ENCODE measurements around the gene RERG.

Gene RERG

DNA sequence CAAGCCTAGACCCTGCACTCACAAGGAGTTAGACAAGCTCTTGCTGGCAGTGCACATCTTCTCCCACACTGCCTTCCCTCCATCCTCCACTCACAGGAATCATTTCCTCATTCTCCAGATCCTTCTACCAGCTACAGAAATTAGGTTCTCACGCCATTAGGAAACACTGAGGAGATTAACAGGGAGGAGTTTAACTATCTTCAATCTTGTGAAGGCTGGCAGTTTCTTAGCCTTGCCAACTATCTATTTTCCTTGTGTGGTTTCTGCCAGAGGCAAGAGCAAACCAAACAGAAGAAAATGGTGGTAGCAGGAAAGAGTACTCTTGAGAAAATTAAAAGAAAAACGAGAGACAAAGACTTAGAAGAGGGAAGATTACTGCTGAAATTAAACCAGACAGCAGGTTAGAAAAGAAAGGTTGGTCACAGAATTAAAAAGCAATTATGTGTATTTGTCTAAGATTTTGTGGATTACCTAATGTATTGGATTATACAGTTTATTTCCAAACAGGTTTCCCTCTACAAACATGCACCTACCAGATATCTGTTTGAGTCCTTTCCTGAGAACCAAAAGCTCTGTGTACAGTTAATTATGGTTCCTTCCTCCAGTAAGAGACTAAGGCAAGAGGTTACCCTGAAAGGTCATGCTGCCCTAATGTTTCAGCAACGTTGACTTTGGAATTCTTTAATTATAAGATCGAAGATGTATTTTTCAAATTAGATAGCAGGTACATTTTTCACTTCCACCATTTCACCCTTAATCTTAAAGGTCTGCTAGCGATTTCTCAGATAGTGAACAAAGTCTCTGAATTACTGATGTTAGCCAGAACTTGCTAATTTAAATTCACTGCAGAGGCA is 5.0 kb downstream of the RERG start:
- no peak for DNase-seq

DNA sequence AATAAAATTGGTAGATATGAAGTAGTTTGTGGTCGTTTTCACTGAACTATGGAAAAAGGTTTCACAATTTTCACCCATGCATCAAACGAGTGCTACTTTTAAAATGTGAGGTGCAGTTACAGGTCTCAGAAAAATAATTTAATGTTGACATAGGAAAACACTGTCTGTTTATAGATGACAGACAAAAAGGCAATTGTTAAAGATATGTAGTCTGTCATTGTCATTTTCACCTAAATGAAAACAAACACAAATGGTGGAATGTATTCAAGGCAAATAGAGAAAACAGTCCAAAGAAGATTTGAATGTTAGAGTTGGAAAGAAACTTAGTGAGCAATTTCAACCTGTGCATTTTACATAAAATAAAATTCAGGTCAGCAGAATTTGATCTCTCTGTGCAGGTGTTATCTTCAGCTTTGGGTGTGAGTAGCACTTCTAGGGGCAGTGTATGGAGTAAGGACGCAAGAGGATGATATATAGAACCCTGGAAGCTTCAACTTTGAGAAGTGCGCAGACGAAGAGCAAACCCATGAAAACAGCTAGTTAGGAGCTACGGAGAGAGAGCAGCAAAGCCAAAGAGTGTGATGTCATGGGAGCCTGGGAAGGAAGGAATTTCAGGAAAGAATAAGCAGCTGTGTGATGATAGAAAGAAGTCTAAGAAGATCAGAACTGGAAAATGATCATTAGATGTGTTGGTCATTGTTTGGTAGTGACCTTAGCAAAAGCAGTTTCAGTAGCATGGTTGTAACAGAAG is 6.2 kb downstream of the RERG start:
- DNase-seq = no peak

DNA sequence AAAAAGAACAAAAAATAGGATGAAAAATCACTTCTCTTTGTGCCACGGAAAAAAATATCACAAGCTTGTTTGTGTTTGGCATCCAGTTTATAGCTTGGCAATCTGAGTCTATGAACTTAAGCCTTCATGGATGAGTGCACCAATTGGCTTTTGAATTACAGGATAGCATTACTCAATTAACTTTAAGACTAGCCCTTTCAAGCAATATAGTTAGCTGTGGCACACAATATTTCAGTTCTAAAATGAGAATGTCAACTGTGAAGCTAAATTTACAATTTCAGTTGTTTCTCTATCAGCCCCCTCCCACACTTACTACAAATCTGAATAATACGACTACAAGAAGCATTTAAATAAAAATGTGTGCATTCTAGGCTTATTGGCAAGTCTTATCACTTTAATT is 8.3 kb downstream of the RERG start:
- no peak for DNase-seq

DNA sequence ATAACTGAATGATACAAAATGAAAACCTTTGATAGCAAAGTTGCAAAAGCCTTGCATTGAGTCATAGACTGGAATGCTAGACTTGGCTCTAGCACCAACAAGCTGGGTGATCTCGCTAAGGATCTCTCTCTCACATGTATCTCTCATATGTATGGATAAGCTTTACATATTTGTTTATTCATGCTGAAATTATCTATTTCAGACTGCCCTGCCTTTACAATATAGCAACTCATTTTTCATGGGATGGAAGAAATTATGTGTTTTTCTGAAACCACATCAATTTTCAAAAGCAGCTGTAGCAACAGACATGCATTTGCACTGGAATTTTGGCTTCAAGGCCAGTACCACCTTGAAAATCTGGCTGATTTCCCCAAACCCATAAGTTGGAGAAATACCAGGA is 11.4 kb downstream of the RERG start:
- no peak for DNase-seq

DNA sequence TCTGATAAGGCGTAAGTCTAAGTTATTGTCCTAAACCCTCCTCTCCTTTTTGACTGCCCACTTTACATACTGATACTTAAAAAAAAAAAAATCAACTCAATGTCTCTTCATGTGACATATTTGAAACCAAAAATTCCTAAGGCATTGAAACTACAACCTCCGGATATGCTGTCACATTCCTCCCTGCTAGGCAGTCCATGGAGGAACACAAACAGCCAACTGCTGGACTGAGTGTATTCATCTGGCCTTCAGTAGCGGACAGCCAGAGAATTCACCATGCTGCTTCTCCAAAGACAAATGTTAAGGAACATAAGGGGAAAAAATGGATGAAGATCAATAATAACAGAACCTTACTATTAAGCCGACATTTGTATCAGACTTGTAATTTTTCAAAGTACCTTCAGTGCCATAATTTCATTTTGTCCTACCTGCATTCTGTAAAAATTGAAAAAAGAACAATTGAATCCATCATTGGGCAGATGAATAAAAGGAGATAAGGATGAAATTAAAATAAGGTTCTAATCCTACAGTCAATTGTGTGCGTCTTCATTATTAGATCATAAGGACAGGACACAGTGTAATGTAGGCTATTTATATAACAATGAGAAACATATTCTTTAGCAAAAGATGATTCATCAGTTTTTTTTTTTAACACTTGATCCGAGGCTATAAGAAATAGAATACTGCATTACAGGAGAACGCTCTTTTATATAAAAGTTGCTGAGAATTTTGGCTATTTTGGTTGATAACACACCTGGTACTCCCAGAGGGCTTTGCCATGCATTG is 12.2 kb downstream of the RERG start:
- no peak for DNase-seq

DNA sequence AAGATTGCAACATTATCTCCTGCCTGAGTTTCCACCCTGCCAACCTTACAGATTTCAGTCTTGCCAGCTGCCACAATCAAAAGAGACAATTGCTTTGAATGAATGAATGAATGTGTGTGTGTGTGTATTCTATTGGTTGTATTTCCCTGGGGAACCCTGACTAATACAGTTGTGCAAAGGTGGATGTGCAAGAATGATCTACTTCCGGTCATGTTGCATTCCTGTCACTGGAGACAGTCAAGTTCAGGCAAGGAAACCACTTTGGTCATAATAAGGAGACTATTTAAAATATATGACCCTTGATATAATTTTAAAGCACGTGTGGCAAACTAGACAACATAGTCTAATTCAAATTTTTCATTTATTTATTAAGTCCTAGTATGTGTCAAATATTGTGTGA is 13.1 kb downstream of the RERG start:
- no peak for DNase-seq

DNA sequence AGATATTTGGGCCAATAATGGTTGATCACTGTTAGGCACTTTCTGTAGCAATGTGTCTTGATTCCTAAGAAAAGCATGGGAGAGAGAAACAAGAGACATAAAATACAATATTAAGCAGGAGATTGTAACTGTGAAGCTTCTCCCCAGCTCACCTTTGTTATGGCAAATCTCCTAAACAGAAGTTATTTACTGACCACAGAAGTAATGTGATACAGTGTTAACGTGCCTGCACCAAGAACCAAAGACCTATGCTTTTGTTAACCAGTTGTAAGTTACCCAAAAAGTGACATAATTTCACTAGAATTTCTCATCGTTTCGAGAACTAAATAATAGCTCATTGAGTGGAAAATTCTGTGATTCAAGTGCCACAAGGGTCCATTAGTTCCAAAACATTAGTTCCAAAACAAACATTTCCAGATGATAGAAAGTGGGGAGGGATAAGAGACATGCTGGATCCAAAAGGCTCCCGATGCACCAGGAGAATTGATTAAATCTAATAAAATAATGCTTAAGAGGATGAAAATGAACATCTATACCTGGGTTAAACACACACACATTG is 14.3 kb downstream of the RERG start:
- DNase-seq = no peak

DNA sequence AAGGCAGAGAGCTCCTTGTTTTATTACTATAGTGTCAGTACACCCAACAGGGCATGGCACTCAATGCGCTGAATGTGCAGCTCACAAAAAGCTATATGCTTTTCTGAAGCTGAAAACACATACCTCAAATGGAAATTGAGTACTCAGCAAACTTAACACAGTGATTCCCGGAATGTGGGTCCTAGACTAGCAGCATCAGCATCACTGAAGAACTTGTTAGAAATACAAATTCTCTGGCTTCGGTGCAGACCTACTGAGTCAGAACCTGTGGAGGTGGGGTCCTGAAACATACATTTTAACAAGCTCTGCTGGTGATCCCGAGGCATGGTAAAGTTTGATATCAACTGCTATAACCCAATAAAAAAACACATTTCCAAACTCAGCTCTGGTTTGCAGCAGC is 14.9 kb downstream of the RERG start:
- DNase-seq = no peak

DNA sequence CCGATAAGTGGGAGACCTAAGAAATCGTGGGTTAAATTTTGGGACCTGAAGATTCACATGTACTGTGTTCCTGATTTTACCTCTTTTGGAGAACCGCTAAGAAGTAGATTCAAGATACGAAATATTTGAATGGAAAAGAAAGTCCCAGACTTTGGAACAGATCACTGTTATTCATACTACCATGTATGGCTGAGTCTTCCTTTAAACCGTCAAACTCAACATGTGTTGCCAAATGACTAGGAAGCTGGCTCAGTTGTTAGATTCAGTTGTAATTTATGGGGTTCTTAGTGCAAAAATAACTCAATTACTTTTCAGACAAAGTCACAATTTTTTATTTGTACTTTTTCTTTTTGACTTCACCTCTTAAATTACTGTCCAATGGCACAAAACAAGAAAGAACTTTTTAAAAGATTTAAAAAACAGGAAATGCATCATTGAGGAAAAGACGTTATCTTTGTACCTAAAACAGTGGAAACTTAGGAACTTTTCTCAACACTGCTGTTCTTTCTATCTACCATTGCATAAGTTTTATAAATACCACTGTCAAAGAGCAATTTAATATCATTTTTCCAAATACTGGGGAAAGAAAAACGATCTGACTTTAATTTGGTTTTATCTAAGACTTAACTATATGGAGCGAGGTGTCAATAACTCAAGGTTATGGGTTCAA is 15.7 kb downstream of the RERG start:
- no peak for DNase-seq

DNA sequence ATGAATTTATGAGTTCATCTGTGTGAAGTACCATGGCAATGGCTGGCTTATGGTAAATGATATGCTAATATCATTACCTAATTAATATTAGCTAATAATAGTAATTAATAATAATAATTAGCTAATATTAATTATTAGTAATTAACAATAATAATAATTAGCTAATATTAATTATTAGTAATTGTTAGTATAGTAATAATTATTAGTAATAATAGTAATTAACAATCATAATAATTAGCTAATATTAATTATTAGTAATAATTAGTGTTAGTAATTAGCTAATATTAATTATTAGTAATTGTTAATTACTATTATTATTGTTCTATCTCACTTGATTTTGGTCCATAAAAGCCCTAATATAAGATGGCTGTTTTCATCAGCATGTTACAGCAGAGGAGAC is 19.8 kb downstream of the RERG start:
- no peak for DNase-seq

DNA sequence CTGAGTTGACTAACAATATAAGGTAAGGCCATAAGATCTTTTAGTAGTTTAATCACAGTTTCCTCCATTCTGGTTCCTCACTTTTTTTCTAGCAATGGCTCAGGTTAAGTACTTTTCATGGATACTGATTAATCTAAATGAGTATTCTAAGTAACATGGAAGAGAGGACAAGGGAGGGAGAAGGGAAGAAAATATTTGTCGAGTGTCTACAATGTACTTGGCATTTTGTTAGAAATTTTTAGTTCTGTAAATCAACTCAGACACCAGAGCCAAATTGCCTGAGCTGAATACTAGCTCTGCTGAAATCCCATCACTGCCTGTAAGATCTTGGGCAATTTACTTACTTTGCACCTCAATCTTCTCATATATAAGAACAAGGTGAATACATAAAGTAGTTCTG is 20.2 kb downstream of the RERG start:
- no peak for DNase-seq

DNA sequence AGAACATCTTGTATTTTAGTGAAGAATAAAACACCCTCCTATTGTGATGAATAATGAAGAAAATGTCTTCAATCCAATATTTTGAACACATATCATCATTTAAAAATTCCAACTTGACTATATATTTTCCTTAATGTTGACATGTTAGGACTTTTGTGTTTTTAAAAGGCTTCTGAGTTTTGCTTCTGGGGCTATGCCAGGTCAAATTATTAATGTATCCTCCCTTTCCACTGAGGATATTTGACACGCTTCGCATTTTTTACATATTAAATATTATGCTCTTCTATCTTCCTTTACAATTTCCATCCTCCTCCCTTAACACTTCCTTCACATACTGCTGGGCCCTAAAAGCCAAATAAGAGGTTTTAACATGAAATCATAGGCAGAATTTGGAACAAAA is 20.6 kb downstream of the RERG start:
- DNase-seq = no peak

DNA sequence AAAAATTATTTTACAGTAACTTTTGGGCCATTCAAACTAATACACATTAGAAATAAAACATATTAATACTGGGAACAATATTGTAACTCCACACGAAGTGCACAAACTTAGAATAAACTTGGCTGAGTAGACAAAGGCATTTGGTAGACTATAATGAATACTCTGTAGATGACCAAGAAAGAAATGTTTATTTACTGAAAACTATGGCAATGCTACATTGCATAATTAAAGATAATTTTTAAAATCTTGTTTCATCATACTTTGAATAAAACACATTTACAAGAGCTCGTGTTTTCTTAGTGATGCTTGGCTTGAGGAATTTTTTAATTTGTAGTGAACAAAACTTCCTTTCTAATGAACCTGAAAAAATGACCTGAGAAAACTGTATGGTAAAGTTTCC is 21.3 kb downstream of the RERG start:
- no peak for DNase-seq

DNA sequence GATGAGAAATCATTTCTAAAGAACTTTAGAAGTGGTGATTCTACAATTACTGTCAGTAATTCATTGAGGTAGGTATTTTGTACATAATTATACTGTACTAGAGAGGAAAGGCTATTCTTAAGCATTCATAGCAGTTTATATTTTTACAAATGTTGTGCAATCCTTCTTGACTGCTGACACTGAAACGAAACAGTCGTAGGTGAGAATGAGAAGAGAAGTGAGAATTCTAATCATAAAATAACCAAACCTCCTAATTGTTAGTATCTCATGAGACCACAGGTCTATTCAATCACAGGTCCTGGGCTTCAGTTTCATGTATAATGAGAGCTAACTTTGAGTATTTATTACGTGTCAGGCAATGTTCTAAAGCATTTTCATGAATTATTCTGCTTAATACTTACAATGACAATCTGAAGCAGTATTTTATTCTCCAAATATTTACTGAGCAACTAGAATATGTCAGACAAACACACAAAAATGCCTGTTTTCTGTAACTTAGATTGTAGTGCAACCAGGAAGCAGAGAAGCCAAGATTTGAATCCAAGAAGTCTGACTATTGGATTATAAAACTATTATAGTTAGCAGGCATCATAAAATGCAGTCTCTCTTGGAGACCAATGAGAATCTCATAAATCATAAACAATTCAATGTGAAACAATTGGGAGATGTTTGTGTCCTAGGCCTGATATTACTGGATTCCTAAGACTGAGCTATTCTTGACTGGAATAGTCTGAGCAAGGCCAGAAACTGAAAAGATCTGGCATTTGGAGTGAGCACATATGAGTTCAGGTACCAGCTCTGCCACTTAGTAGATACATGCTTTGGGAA is 24.3 kb downstream of the RERG start:
- DNase-seq = no peak

DNA sequence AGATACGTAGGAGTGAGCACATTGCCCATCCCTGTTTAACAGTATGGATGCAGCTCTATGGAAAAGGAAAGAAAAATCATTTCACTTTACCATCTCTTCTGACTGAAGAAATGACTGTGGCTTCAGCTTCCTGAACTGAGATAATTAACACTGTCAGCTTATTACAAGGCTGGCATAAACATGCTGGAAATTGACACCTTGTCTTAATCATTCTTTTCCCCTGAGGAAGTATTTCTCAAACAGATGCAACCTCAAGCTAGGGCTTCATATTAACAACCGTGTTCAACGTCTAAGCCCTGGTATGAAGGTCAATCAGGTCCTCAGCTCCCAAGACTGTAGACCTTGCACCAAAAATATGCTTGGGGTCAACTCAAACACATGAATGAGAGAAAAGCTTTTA is 25.0 kb downstream of the RERG start:
- no peak for DNase-seq

DNA sequence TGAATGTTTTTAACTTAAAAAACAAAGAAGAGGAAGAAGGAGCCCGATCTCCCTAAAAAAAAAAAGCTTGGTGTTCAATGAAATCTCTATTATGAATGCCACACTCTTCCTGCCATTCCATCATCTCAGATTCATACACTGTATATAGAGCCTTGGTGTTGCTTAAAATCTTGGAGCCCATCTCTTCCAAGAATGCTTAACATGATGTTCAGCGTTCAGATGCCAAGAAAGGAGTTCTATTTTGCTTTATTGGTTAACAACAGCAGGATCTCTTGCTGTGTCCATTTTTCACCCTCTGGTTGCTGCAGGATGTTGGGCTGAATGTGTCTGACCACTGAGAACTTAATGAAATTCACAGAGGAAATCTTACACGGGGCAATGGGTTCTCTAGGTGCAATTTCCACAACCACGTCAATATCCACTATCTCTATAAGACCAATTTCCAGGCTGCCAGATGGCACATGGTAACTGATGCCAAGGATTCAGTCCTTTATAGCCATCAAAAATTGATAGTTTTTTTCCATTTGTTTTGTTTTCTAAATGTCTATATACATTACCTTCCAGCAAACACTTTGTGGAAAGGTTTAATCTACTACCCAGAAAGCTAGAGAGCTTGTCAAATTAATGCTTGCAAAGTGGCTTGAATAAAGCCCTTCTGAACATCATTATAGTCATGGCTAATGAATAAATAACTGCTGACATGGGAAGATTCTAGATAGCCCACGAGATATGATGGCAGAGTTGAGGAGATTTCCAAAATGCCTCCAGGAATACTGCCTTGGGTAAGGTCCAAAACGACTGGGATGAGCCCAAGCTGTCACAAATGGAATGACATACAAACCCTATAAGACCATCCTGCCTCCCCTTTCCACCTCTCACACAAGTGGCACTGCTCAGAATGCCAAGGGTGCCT is 26.5 kb downstream of the RERG start:
- DNase-seq = no peak

DNA sequence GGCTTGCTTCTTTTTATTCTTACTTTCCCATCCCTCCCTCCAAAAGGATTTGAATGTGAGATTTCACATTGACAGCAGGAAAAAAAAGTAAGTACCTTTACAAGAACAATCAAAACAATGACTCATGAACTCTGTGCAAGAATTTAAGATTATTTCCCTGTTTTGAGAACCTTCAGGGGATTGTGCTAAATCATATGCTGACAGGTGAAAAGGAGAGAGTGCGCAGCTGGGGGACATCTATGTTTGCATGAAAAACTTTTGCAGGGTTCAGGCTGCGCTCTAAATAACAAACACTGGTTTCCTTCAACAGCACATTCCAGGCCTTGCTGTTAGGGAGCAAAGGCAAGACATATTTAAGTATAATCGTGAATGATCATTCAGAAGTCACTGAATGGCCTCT is 27.3 kb downstream of the RERG start:
- no peak for DNase-seq

DNA sequence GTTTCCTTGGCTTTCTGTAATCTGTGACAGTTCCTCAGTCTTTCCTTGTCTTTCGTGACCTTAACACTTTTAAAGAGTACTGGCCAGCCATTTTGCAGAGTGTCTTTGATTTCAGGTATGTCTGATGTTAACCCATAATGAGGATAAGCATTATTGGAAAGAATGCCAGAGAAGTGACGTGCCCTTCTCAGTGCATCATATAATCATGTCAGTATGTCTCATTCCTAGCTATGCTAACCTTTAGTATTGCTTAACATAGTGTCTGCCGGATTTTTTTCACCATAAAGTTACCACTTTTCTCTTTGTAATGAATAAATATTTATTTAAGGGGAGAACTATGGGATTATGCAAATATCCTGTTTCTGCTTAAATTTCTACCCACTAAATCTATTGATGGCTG is 28.5 kb downstream of the RERG start:
- no peak for DNase-seq

DNA sequence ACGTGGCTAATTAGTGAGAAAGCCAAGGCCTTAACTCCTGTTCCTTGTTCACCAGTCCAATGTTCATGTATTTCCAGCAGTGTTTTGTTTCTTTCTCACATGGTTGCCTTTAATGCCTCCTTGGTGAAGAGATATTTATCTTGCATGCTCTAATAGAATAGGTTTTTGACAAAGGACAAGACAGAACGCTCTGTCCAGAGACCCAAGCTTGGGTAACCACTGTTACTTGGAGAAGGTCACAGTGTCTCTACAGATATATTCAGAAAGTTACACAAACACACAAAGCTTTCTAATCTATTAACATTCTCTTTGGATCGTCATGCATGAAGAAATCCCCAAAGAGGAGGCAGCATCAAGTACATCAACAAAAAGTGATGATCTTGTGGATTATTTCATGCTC is 33.1 kb downstream of the RERG start:
- no peak for DNase-seq

DNA sequence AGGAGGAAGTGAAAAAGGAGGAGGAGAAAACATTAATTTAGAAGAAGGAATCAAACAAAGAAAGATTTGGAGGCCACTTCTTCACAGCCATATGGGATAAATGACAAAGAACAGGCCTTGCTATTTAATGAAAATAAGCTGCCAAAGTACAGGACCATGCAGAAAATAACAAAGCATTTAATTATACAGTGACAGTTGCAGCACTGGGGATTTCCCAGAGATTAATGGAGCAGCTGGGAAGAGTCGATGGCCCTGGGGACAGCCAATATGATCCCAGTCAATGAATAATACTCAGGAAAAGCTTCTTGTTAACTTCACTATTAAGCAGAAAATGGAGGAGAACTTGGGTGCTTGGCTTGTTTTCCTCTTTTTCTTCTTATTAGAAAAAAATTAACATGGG is 34.6 kb downstream of the RERG start:
- DNase-seq = no peak

DNA sequence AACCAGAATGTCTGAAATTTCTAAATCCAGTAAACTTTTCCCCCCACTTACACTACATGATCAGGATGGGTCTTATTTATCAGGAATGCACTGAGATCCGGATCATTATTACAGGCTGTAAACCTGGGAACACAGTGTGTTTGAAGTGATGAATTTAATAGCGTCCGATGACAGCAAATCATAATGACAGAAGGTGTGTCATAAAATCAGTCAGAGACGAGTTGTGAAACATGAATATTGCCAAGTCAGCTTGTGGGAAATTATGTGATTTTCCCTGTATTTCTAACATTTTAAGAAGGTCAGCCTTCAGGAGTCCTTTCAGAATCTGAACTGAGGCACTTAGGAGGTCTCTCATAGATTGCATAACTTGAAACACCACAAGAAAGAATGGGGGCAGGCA is 36.7 kb downstream of the RERG start:
- DNase-seq = no peak
